ENCODE data around the gene IMPACT. TPM values are rescaled to one million over a fixed set of nuclear protein-coding genes. Genes with fewer than 3 reads are reported as not detected.

IMPACT gene
- polyA plus RNA-seq (2011; rRNA removed) (10.0 and 24.8 TPM in 2 replicates), polyA minus RNA-seq (2011; rRNA and poly(A)+ RNA removed) (3.7 and 7.0 TPM in 2 replicates)

DNA sequence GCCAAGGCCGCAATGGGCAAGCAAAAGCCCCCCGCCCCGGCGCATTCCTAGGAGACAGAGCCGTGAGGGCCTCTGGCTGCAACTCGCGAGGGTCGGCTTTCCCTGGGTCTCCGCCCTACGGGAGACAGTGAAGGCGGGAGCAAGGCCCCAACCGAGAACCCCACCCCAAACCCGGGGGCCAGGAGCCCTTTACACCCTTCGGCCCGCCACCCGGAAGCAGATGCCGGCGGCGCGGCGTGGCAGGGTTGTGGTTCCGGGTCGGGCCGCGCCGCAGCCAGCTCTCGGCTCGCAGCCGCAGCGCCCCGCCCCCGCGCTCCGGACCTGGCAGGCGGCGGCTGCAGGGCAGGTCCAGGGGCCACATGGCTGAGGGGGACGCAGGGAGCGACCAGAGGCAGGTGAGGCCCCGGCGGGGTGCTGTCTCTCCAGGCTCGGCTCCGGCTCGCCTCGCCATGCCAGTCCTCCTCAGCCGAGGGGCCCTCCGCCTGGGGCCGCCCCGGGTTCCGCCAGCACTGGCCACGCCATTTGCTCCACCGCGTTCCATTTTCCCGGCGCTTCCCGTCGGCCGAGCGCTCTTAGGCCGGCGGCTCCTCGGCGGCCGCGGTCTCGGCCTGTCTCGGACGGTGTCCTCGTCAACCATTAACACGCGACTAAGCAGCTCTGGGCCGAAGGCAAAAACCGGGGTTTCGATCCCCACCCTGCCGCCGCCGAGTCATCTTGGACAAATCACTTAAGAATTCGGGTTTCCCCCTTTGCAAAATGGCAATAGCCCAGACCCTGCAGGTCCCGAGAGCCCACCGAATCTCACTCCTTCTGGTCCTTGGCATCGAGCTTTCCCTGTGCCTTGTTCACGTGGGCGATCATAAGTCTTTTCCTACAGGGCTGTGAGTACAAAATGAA is at the start of gene IMPACT:
Gene IMPACT (plus strand): TSS at position 273 of the 897 bp plus-strand sequence. CDS start 87 bp downstream, at position 360.
- Histone ChIP-seq H3K27me3 (ENCODE audit: control insufficient read depth, insufficient read depth, low read length) (no peaks in the 10 kb centered on the region; the same call in none of the 2 replicates), H3K36me3 (ENCODE audit: control insufficient read depth, insufficient read depth, low read length) (peaks cover 4% of the 10 kb centered on the region; the same call in 1 of the 2 replicates), H3K4me3 (ENCODE audit: low read depth, low read length) (peak within 1 kb of the TSS; percentile 82)
- CTCF ChIA-PET = no interaction called here
- TF ChIP-seq, protein P1, sequence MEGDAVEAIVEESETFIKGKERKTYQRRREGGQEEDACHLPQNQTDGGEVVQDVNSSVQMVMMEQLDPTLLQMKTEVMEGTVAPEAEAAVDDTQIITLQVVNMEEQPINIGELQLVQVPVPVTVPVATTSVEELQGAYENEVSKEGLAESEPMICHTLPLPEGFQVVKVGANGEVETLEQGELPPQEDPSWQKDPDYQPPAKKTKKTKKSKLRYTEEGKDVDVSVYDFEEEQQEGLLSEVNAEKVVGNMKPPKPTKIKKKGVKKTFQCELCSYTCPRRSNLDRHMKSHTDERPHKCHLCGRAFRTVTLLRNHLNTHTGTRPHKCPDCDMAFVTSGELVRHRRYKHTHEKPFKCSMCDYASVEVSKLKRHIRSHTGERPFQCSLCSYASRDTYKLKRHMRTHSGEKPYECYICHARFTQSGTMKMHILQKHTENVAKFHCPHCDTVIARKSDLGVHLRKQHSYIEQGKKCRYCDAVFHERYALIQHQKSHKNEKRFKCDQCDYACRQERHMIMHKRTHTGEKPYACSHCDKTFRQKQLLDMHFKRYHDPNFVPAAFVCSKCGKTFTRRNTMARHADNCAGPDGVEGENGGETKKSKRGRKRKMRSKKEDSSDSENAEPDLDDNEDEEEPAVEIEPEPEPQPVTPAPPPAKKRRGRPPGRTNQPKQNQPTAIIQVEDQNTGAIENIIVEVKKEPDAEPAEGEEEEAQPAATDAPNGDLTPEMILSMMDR (IDR thresholded peaks at IDR 0.05; ENCODE audit: insufficient read depth, low read depth, low read length) = no peak
- POLR2A ChIA-PET = interaction anchor here (0.6 kb wide), 1 partner anchor 497 kb away, joined by 5 read pairs; no protein-coding TSS in a partner anchor
- DNase-seq (ENCODE audit: low read depth) = no peak

DNA sequence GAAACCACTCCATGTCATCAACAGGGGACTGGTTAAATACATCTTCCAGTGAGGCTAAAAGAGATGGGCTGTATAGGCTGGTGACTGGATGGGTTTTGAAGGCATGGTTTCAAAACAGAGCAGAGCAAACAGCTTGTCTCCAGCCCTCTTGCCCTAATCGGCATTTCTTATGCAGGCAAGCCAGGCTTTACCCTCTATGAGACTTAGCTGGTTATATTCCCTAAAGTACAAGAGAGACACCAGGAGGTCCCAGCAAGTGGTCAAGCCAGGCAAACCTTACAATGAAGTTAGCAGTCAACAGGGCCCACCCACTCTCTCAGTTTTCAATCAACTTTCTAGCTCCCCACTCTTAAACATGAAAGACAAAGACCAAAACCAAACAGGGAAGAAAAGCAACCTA is 47.9 kb upstream of the IMPACT start:
- DNase-seq (ENCODE audit: low read depth) = no peak
- no peaks in the 10 kb centered on the region for H3K27me3 ChIP-seq (ENCODE audit: control insufficient read depth, insufficient read depth, low read length)
- H3K36me3 ChIP-seq (ENCODE audit: control insufficient read depth, insufficient read depth, low read length) = no peaks in the 10 kb centered on the region
- TF ChIP-seq, protein P1 (IDR thresholded peaks at IDR 0.05; ENCODE audit: insufficient read depth, low read depth, low read length) = no peak
- ChIA-PET CTCF (interaction anchor here (1.8 kb wide), 1 partner anchor 18 kb away, joined by 7 read pairs; no protein-coding TSS in a partner anchor), POLR2A (no interaction called here)
- H3K4me3 ChIP-seq (ENCODE audit: low read depth, low read length) = no peak overlapping the region

DNA sequence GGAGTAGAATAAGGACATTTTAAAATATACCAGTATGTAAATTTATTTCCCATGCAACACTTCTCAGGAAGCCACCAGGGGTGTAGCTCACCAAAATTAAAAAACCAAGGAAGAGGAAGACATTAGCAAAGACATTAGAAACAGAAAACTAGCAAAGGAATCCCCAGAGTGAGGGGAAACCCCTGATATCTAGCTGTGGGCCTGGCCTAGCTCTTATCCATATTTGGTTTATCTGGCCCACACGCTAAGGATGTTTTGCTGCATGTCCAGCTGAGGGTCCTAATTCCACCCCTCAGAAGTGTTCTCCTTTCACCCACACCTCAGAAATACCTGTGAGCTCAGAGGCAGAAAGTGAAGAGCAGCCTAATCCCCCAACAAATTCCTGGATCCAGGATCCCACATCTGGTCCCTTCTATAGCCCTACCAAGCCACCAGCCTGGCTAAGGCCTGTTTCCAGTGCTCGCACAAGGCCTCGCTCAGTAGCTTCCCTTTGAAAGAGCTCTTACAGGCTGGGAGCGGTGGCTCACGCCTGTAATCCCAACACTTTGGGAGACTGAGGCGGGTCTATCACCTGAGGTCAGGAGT is 46.2 kb upstream of the IMPACT start:
- TF ChIP-seq, protein P1 (IDR thresholded peaks at IDR 0.05; ENCODE audit: insufficient read depth, low read depth, low read length) = no peak
- POLR2A ChIA-PET = no interaction called here
- Histone ChIP-seq H3K4me3 (ENCODE audit: low read depth, low read length) (no peak overlapping the region), H3K27me3 (ENCODE audit: control insufficient read depth, insufficient read depth, low read length) (no peaks in the 10 kb centered on the region), H3K36me3 (ENCODE audit: control insufficient read depth, insufficient read depth, low read length) (no peaks in the 10 kb centered on the region)
- CTCF ChIA-PET = interaction anchor here (0.5 to 0.9 kb wide), 2 partner anchors 9 to 69 kb away, joined by 3 read pairs; no protein-coding TSS in a partner anchor
- DNase-seq (ENCODE audit: low read depth) = no peak

DNA sequence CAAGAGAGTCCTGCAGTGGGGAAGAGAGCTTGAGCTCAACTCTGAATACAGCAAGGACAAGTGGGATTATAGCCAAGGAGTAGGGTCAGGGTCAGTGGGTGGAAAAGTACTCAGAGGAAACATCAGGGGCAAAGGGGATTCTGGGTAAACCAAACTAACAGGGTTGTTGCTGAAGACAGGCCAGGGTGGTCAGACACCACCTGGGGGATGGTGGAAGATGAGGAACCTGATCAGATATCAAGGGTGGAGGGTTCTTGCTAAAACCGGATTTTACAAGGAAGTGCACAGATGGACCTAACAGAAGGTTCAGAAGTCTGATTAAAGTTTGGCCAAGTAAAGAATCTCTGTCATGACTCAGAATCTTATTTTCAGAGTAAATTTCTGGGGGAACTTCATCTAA is 45.3 kb upstream of the IMPACT start:
- POLR2A ChIA-PET = no interaction called here
- H3K36me3 ChIP-seq (ENCODE audit: control insufficient read depth, insufficient read depth, low read length) = no peaks in the 10 kb centered on the region
- no peak overlapping the region for H3K4me3 ChIP-seq (ENCODE audit: low read depth, low read length)
- CTCF ChIA-PET = interaction anchor here (0.9 kb wide), 1 partner anchor 8 kb away, joined by 3 read pairs; no protein-coding TSS in a partner anchor
- no peak for DNase-seq (ENCODE audit: low read depth)
- no peaks in the 10 kb centered on the region for H3K27me3 ChIP-seq (ENCODE audit: control insufficient read depth, insufficient read depth, low read length)
- TF ChIP-seq, protein P1 (IDR thresholded peaks at IDR 0.05; ENCODE audit: insufficient read depth, low read depth, low read length) = no peak

- Histone ChIP-seq H3K36me3 (ENCODE audit: control insufficient read depth, insufficient read depth, low read length) (no peaks in the 10 kb centered on the region), H3K4me3 (ENCODE audit: low read depth, low read length) (no peak overlapping the region), H3K27me3 (ENCODE audit: control insufficient read depth, insufficient read depth, low read length) (no peaks in the 10 kb centered on the region)
- CTCF ChIA-PET = no interaction called here
- no peak for DNase-seq (ENCODE audit: low read depth)
- POLR2A ChIA-PET = no interaction called here
- TF ChIP-seq, protein P1 (IDR thresholded peaks at IDR 0.05; ENCODE audit: insufficient read depth, low read depth, low read length) = no peak
Observed at GRCh38 chr18:24386681-24387080, 39.8 kb upstream of the IMPACT start.

All from BJ (cell line).